ENCODE measurements around the gene TH. TPM values are rescaled to one million over a fixed set of nuclear protein-coding genes. Genes with fewer than 3 reads are reported as not detected.

The TH gene
- total RNA-seq, 2 donors from 2014 or later = not detected

DNA sequence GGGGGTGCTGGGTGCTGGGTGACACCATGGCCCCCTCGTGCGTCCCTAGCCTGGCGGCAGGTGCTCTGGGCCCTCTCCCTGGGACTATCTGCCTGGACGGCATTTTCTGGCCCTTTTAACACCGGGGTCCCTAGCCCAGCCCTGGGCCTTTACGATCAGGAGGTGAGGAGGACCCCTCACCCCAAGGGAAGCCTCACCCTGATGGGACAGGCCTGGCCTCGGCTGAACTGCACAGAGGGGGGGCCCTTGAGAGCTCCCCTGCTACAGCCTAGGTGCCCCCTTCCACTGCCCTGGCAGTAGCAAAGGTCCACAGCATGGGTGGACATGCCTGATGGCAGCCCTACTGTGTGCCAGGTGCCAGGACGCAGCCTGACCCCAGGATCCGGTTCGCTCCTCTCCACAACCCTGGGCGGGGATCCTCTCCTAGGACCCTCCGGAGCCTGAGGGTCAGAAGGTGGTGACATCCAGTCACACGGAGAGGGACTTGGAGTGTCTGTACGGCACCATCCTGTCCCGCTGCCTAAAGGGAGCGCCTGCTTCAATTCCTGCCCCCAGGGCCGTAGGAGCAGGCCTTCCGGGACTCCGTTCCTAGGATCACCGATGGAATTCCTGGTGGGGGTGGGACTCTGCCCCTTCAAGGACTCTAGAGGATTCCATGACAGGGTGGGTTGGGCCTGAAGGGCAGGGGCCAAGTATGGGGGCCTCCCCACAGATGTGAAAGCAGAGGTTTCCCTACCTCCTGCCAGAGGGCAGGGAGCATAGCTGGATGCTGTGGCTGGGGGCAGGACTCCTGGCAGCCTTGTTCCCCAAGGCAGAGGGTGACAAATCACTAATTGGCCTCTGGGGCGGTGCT, 33.0 kb upstream of the TH start:
- no peaks in the 10 kb centered on the region for H3K36me3 ChIP-seq
- H3K27me3 ChIP-seq (replicated peaks; ENCODE audit: insufficient read depth) = no peaks in the 10 kb centered on the region
- H3K27ac ChIP-seq = no peak overlapping the region
- TF ChIP-seq, protein P1, sequence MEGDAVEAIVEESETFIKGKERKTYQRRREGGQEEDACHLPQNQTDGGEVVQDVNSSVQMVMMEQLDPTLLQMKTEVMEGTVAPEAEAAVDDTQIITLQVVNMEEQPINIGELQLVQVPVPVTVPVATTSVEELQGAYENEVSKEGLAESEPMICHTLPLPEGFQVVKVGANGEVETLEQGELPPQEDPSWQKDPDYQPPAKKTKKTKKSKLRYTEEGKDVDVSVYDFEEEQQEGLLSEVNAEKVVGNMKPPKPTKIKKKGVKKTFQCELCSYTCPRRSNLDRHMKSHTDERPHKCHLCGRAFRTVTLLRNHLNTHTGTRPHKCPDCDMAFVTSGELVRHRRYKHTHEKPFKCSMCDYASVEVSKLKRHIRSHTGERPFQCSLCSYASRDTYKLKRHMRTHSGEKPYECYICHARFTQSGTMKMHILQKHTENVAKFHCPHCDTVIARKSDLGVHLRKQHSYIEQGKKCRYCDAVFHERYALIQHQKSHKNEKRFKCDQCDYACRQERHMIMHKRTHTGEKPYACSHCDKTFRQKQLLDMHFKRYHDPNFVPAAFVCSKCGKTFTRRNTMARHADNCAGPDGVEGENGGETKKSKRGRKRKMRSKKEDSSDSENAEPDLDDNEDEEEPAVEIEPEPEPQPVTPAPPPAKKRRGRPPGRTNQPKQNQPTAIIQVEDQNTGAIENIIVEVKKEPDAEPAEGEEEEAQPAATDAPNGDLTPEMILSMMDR (IDR thresholded peaks at IDR 0.05) = no peak
- H3K4me3 ChIP-seq = no peak overlapping the region
- ATAC-seq (ENCODE audit: insufficient number of reproducible peaks, low FRiP score, low read depth) (no peak), DNase-seq (ENCODE audit: low spot score) (no peak)
- no peaks in the 10 kb centered on the region for H3K9me3 ChIP-seq
- no peaks in the 10 kb centered on the region for H3K4me1 ChIP-seq (ENCODE audit: control insufficient read depth in 1 of 2, low read depth in 2 of 2)

DNA sequence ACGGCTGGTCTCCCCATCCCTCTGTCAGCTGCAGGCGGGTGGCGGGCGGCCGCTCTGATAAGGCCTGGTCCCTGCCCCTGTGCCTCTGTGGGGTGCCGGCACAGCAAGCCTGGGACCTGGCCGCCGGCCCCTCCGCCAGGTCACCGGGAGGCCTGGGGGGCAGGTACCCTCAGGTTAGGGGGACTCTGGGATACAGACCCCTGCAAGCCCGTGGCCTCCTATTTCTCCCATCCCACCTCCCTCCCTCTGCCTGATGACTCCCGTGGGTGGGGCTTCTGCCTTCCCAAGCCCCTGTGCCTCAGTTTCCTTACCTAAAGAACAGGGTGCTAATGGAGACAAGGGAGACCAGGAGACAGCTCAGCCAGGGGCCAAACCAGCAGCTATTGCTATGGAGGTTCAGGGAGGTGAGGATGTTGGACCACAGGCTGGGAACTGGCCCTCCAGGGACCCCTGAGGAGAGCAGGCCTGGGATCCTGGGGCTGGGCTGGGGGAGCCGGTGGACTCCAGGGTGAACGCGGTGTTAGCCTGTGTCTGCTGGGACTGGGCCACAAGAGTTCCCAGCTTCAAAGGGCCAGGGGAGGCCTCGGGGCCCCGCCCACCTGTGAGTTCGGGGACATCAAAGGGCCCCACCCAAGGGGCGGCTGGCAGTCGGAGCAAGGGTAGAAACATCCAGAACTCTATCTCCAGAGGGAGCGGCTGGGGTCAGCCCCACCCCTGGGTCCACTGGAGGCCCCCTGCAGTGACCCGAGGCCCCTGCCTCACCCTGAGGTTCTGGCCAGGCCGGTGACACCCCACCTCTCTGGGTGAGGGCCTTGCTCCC, 32.0 kb upstream of the TH start:
- ATAC-seq (ENCODE audit: insufficient number of reproducible peaks, low FRiP score, low read depth) (no peak), DNase-seq (ENCODE audit: low spot score) (no peak)
- H3K9me3 ChIP-seq = no peaks in the 10 kb centered on the region
- no peak overlapping the region for H3K4me3 ChIP-seq
- no peaks in the 10 kb centered on the region for H3K27me3 ChIP-seq (replicated peaks; ENCODE audit: insufficient read depth)
- H3K4me1 ChIP-seq (ENCODE audit: control insufficient read depth in 1 of 2, low read depth in 2 of 2) = no peaks in the 10 kb centered on the region
- no peaks in the 10 kb centered on the region for H3K36me3 ChIP-seq
- H3K27ac ChIP-seq = no peak overlapping the region
- TF ChIP-seq, protein P1 (IDR thresholded peaks at IDR 0.05) = no peak

DNA sequence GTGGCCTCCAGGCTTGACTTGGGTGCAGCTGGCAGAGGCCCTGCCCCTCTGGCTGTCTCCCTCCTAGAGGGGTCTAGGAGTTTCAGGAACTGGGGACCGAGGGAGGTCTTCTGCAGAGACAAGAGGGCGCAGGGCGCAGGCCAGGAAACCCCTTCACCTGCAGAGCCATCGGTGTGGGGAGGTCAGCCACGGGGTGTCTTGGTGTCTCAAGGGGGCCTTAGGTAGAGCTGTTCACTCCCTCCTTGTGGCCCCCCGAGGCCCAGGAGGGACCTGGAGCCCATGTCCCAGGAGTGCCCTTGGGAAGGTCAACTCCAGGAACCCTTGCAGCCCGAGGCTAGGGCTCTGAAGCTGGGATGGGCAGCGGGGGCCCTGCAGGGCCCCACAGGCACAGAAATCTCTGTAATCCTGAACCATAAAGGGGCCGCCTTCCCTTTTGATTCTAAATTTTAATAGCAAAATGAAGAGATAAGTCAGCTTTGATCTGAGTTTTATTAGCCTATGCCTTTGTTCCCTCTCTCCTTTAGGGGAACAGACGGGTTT, 31.4 kb upstream of the TH start:
- H3K27ac ChIP-seq = no peak overlapping the region
- no peaks in the 10 kb centered on the region for H3K36me3 ChIP-seq
- ATAC-seq (ENCODE audit: insufficient number of reproducible peaks, low FRiP score, low read depth) (no peak), DNase-seq (ENCODE audit: low spot score) (no peak)
- no peaks in the 10 kb centered on the region for H3K4me1 ChIP-seq (ENCODE audit: control insufficient read depth in 1 of 2, low read depth in 2 of 2)
- H3K27me3 ChIP-seq (replicated peaks; ENCODE audit: insufficient read depth) = no peaks in the 10 kb centered on the region
- no peaks in the 10 kb centered on the region for H3K9me3 ChIP-seq
- H3K4me3 ChIP-seq = no peak overlapping the region
- TF ChIP-seq, protein P1 (IDR thresholded peaks at IDR 0.05) = no peak

DNA sequence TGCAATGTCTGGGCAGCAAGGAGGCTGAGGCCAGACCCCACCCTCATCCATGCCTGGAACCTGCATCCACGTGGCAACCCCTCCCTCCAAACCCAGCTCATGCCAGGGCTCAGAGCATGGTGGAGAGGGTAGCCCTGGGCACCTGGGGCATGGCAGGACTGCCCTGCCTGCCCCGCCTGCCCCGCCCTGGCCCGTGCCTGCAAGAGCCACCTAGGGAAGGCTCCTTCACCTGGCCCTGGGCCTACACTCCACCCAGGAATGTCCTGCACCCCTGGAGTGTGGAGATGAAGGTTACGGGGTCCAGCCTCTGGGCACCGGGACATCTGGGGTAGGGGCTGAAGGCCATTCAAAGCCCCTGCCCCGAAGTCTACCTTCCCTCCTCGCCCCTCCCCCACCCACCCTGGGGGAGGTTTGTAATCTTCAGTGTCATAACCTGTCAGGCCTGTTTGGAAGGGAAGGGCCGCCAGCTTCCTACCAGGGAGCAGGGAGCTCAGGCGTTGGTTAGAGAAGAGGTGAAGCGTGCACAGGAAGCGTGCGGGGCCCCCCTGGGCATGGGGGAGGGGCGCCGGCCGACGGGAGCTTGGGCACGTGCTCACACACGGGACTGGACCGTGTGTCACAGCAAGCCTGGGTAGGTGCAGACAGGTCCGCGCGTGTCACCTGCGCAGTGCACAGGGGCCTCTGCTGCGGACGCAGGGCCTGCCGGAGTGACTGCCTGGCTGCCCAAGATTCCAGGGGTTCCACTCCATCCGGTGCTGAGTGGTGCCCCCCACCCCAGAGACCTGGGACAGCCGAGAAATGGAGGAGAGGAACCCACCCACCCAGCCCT, 30.7 kb upstream of the TH start:
- H3K36me3 ChIP-seq = no peaks in the 10 kb centered on the region
- H3K4me1 ChIP-seq (ENCODE audit: control insufficient read depth in 1 of 2, low read depth in 2 of 2) = no peaks in the 10 kb centered on the region
- DNase-seq (ENCODE audit: low spot score) (no peak), ATAC-seq (ENCODE audit: insufficient number of reproducible peaks, low FRiP score, low read depth) (no peak)
- H3K4me3 ChIP-seq = no peak overlapping the region
- TF ChIP-seq, protein P1 (IDR thresholded peaks at IDR 0.05) = no peak
- H3K9me3 ChIP-seq = no peaks in the 10 kb centered on the region
- H3K27ac ChIP-seq = no peak overlapping the region
- H3K27me3 ChIP-seq (replicated peaks; ENCODE audit: insufficient read depth) = no peaks in the 10 kb centered on the region

Data from thoracic aorta (tissue), 2 donors.